IMR-90 (cell line): Measurements from ENCODE around the gene SLAMF6. TPM values are rescaled to one million over a fixed set of nuclear protein-coding genes. Genes with fewer than 3 reads are reported as not detected.

ENCODE experiments used
- ATAC-seq: fragments of 200-7000 bp; cut with Tn5 transposase; 2 replicates; pipeline ENCODE4 v1.9.1; 2020; ENCODE audit warnings: low read depth, mild to moderate bottlenecking, moderate library complexity
- BruUV-seq: library from RNA; stranded (reverse); fragments of 400-500 nt; replicated peaks from 2 replicates; lab custom pipeline; 2021; lab: Mats Ljungman, UMichigan
- CTCF ChIA-PET: fragments of 300-600 bp; formaldehyde crosslinking; extraction: SDS; loops from one replicate; lab custom pipeline; 2021; ENCODE audit warnings: antibody characterized with exemption; lab: Yijun Ruan, JAX
- POLR2A ChIA-PET: fragments of 300-600 bp; sonication (Branson Sonifier 250); formaldehyde crosslinking; loops from one replicate; lab custom pipeline; 2022; ENCODE audit warnings: antibody characterized with exemption; ENCODE audit not compliant: unreplicated experiment; lab: Charles Lee
- DNase-seq: peaks from one replicate; pipeline ENCODE4 v3.0.0; 2013
- H2AFZ ChIP-seq: replicated peaks from 2 replicates; pipeline ENCODE3; 2013; ENCODE audit warnings: low read length, mild to moderate bottlenecking; ENCODE audit not compliant: poor library complexity
- H2AK5ac ChIP-seq: 2 replicates; pipeline ENCODE4 v1.6.1; 2013; ENCODE audit warnings: low read depth, low read length, inconsistent platforms
- H2AK9ac ChIP-seq: replicated peaks from 2 replicates; pipeline ENCODE3; 2013; ENCODE audit warnings: mild to moderate bottlenecking, low read depth, low read length, moderate library complexity; ENCODE audit not compliant: poor library complexity
- H2BK120ac ChIP-seq: 2 replicates; pipeline ENCODE4 v1.6.1; 2013; ENCODE audit warnings: low read depth, low read length, inconsistent platforms
- H2BK15ac ChIP-seq: 3 replicates; pipeline ENCODE4 v1.6.1; 2013; ENCODE audit warnings: low read depth, low read length, inconsistent platforms
- H2BK20ac ChIP-seq: 2 replicates; pipeline ENCODE4 v1.6.1; 2013; ENCODE audit warnings: low read depth, mild to moderate bottlenecking, inconsistent platforms, low read length, moderate library complexity
- H2BK5ac ChIP-seq: 2 replicates; pipeline ENCODE4 v1.6.1; 2013; ENCODE audit warnings: mild to moderate bottlenecking, low read depth, low read length, inconsistent platforms; ENCODE audit not compliant: poor library complexity, severe bottlenecking
- H3K14ac ChIP-seq: replicated peaks from 2 replicates; pipeline ENCODE4 v1.6.1; 2013; ENCODE audit warnings: low read depth, low read length, inconsistent platforms
- H3K18ac ChIP-seq: 2 replicates; pipeline ENCODE4 v1.6.1; 2013; ENCODE audit warnings: low read depth, low read length, control low read depth
- H3K23ac ChIP-seq: 2 replicates; pipeline ENCODE4 v1.6.1; 2013; ENCODE audit warnings: low read depth, low read length, inconsistent platforms
- H3K27ac ChIP-seq: 2 replicates; pipeline ENCODE4 v1.5.1; 2013; ENCODE audit warnings: mild to moderate bottlenecking, control low read depth, low read length; ENCODE audit not compliant: insufficient read depth
- H3K27me3 ChIP-seq: 2 replicates; pipeline ENCODE4 v1.6.1; 2013; ENCODE audit warnings: low read length; ENCODE audit not compliant: control insufficient read depth, insufficient read depth
- H3K36me3 ChIP-seq: 2 replicates; pipeline ENCODE4 v1.6.1; 2013; ENCODE audit warnings: low read length, mixed read lengths; ENCODE audit not compliant: control insufficient read depth, insufficient read depth
- H3K4ac ChIP-seq: 2 replicates; pipeline ENCODE4 v1.6.1; 2013; ENCODE audit warnings: low read depth, low read length, inconsistent platforms
- H3K4me1 ChIP-seq: 2 replicates; pipeline ENCODE4 v1.6.1; 2013; ENCODE audit warnings: low read length, mixed read lengths; ENCODE audit not compliant: control insufficient read depth, insufficient read depth
- H3K4me2 ChIP-seq: 2 replicates; pipeline ENCODE4 v1.6.1; 2013; ENCODE audit warnings: low read depth, mild to moderate bottlenecking, control low read depth, low read length, moderate library complexity
- H3K4me3 ChIP-seq: 2 replicates; pipeline ENCODE4 v1.5.1; 2013; ENCODE audit warnings: low read depth, mild to moderate bottlenecking, control low read depth, low read length, moderate library complexity; ENCODE audit not compliant: insufficient read depth
- H3K56ac ChIP-seq: 2 replicates; pipeline ENCODE4 v1.6.1; 2013; ENCODE audit warnings: low read length, inconsistent platforms; ENCODE audit not compliant: insufficient read depth; ENCODE audit errors: extremely low read depth
- H3K79me1 ChIP-seq, 2 experiments: 2 replicates each; pipeline ENCODE4 v1.6.1; 2013; ENCODE audit warnings: low read length in 2 of 2, inconsistent platforms in 1 of 2, low read depth in 1 of 2
- H3K9ac ChIP-seq: 2 replicates; pipeline ENCODE4 v1.6.1; 2013; ENCODE audit warnings: low read depth, low read length, control low read depth
- H3K9me1 ChIP-seq: 2 replicates; pipeline ENCODE4 v1.6.1; 2013; ENCODE audit warnings: low read length, inconsistent platforms; ENCODE audit not compliant: insufficient read depth
- H3K9me3 ChIP-seq: 2 replicates; pipeline ENCODE4 v1.6.1; 2013; ENCODE audit warnings: low read length; ENCODE audit not compliant: control insufficient read depth, insufficient read depth
- H4K20me1 ChIP-seq: 2 replicates; pipeline ENCODE4 v1.6.1; 2013; ENCODE audit warnings: low read length, inconsistent platforms; ENCODE audit not compliant: insufficient read depth
- H4K5ac ChIP-seq: 2 replicates; pipeline ENCODE4 v1.6.1; 2013; ENCODE audit warnings: mild to moderate bottlenecking, low read depth, low read length, control low read depth
- H4K8ac ChIP-seq, 2 experiments: 2 replicates each; pipeline ENCODE4 v1.6.1; 2013; ENCODE audit warnings: low read depth in 2 of 2, low read length in 2 of 2, control low read depth in 1 of 2, inconsistent platforms in 1 of 2
- H4K91ac ChIP-seq: 2 replicates; pipeline ENCODE4 v1.6.1; 2013; ENCODE audit warnings: low read depth, low read length, inconsistent platforms; ENCODE audit not compliant: insufficient read depth
- BHLHE40 ChIP-seq: fragments of 150-350 bp; IDR thresholded peaks from 2 replicates; pipeline ENCODE4 v1.6.1; 2016; ENCODE audit warnings: mild to moderate bottlenecking, low read depth, low read length
- CEBPB ChIP-seq: IDR thresholded peaks from 2 replicates; pipeline ENCODE4 v1.6.1; 2012; ENCODE audit warnings: low read depth, low read length, improper control_type of control experiment
- CHD1 ChIP-seq: IDR thresholded peaks from 2 replicates; pipeline ENCODE4 v1.6.1; 2012; ENCODE audit warnings: low read depth, low read length, improper control_type of control experiment
- CTCF ChIP-seq: conservative IDR thresholded peaks from 2 replicates; pipeline ENCODE4 v1.5.1; 2012; ENCODE audit warnings: mild to moderate bottlenecking, low read depth, low read length, improper control_type of control experiment
- ELK1 ChIP-seq: fragments of 150-350 bp; IDR thresholded peaks from 2 replicates; pipeline ENCODE4 v1.6.1; 2016; ENCODE audit warnings: low read depth, mild to moderate bottlenecking, low read length, moderate library complexity, borderline replicate concordance
- FOS ChIP-seq: fragments of 150-350 bp; IDR thresholded peaks from 2 replicates; pipeline ENCODE4 v1.6.1; 2016; ENCODE audit warnings: low read depth, low read length
- MAFK ChIP-seq: IDR thresholded peaks from 2 replicates; pipeline ENCODE4 v1.6.1; 2012; ENCODE audit warnings: low read depth, low read length, improper control_type of control experiment
- MAZ ChIP-seq: IDR thresholded peaks from 2 replicates; pipeline ENCODE4 v1.6.1; 2012; ENCODE audit warnings: low read depth, mild to moderate bottlenecking, low read length, improper control_type of control experiment, moderate library complexity, borderline replicate concordance
- MXI1 ChIP-seq: IDR thresholded peaks from 2 replicates; pipeline ENCODE4 v1.6.1; 2012; ENCODE audit warnings: low read depth, mild to moderate bottlenecking, low read length, moderate library complexity, borderline replicate concordance
- NFE2L2 ChIP-seq: fragments of 150-350 bp; IDR thresholded peaks from 2 replicates; pipeline ENCODE4 v1.6.1; 2016; ENCODE audit warnings: low read depth, mild to moderate bottlenecking, low read length
- POLR2A ChIP-seq: IDR thresholded peaks from 2 replicates; pipeline ENCODE4 v1.6.1; 2012; ENCODE audit warnings: mild to moderate bottlenecking, low read depth, low read length
- RAD21 ChIP-seq: IDR thresholded peaks from 2 replicates; pipeline ENCODE4 v1.6.1; 2012; ENCODE audit warnings: low read length, improper control_type of control experiment
- RCOR1 ChIP-seq: IDR thresholded peaks from 2 replicates; pipeline ENCODE4 v1.6.1; 2012; ENCODE audit warnings: mild to moderate bottlenecking, low read length, improper control_type of control experiment; ENCODE audit not compliant: insufficient replicate concordance
- RFX5 ChIP-seq: IDR thresholded peaks from 2 replicates; pipeline ENCODE4 v1.8.0; 2012; ENCODE audit warnings: low read depth, mild to moderate bottlenecking, low read length, moderate library complexity
- WGBS, 2 experiments: methylation state at CpG; one replicate each; pipeline versions ENCODE4 v1.1.5 to v1.1.7; 2013; ENCODE audit warnings: missing lambda C conversion rate in 2 of 2; ENCODE audit not compliant: insufficient read length in 1 of 2; ENCODE audit errors: extremely low coverage in 2 of 2; 5-methylcytosine and 5-hydroxymethylcytosine counted together
- dilution Hi-C: fragments of 300-500 bp; cut with HindIII; formaldehyde crosslinking; loops from one replicate; pipeline ENCODE4 v1.14.3; 2018; ENCODE audit warnings: low sequenced_read_pairs; ENCODE audit not compliant: unreplicated experiment
- in situ Hi-C: fragments of 300-500 bp; cut with MboI; formaldehyde crosslinking; loops from 3 replicates; pipeline ENCODE4 v1.14.3; 2019; ENCODE audit warnings: low sequenced_read_pairs, inconsistent platforms, mixed read lengths
- intact Hi-C: fragments of 100-400 bp; cut with micrococcal nuclease; formaldehyde crosslinking; loops from 2 replicates; pipeline ENCODE4 v1.10.0; 2022
- polyA plus RNA-seq, 3 experiments: library from polyadenylated mRNA; depleted of rRNA; stranded (reverse); fragments of >200 nt; gene quantifications; 2 replicates each; pipeline ENCODE4 v1.2.3, GENCODE V29; 2012; ENCODE audit warnings: low replicate concordance in 1 of 3
- total RNA-seq: library from RNA; depleted of rRNA; stranded (reverse); fragments of >200 nt; gene quantifications from 2 replicates; pipeline ENCODE4 v1.2.3, GENCODE V29; 2012
- TF ChIP-seq, protein P1 (sequence below): fragments of 150-350 bp; IDR thresholded peaks from 2 replicates; pipeline ENCODE4 v1.6.1; 2017; ENCODE audit warnings: mild to moderate bottlenecking, antibody characterized with exemption, low read length, low read depth

SLAMF6 gene
- total and polyA plus RNA-seq, 2 of the 4 experiments (the other 2 are of a cell fraction): not detected

DNA sequence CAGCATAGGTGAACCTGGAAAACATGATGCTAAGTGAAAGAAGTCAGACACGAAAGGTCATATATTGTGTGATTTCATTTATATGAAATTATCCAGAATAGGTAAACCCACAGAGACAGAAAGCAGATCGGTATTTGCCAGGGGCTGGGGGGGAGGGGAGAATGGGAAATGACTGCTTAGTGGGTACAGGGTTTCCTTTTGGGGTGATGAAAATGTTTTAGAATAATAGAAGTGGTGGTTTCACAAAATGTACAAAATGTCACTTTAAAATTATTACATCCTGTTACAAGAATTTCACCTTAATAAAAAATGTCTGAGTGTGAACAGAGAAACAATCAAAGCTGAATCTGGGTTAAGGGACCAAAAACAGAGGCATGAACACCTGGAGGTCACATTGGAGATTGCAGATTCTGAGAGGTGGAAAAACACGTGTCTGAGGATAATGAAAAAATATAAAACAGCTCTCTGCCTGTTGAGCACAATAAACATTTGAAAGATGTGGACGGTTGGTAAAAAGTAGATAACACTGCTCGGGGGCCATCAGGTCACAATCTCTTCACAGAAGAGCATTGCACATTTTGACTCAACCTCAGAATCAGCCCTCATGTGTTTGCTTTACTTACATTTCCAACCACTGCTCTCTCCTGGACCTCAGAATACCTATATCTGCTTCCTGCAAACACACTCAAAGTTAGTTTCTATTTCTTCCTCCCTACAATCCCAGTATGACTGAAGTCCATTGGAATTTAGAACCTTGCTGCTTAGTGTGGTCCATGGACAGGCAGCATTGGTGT lies 3.2 kb downstream of the SLAMF6 start:
- H2AFZ ChIP-seq: no peak overlapping the region
- no peak overlapping the region for H2AK5ac ChIP-seq
- ChIA-PET POLR2A (no interaction called here), CTCF (no interaction called here)
- no peak overlapping the region for H4K91ac ChIP-seq
- intact Hi-C loops (no loop called here), dilution Hi-C loops (no loop called here), in situ Hi-C loops (no loop called here)
- H4K20me1 ChIP-seq: no peaks in the 10 kb centered on the region
- no peak overlapping the region for H4K8ac ChIP-seq
- H3K4me3 ChIP-seq: no peak overlapping the region
- no peak for ATAC-seq
- no peaks in the 10 kb centered on the region for H3K9me3 ChIP-seq
- no peak overlapping the region for H3K9ac ChIP-seq
- H2BK15ac ChIP-seq: no peak overlapping the region
- no peaks in the 10 kb centered on the region for H3K36me3 ChIP-seq
- no peak for DNase-seq
- H2BK5ac ChIP-seq: no peak overlapping the region
- H3K14ac ChIP-seq: no peak overlapping the region
- no peak overlapping the region for H3K18ac ChIP-seq
- H3K27ac ChIP-seq: no peak overlapping the region
- H3K23ac ChIP-seq: no peak overlapping the region
- no peaks in the 10 kb centered on the region for H3K27me3 ChIP-seq
- BruUV-seq: no TSS peak
- H3K56ac ChIP-seq: no peak overlapping the region
- H3K9me1 ChIP-seq: no peaks in the 10 kb centered on the region
- no peak overlapping the region for H2AK9ac ChIP-seq
- H3K79me1 ChIP-seq: no peaks in the 10 kb centered on the region
- no peak overlapping the region for H2BK20ac ChIP-seq
- H4K5ac ChIP-seq: no peak overlapping the region
- no peak overlapping the region for H3K4ac ChIP-seq
- H3K4me2 ChIP-seq: no peak overlapping the region
- WGBS, 2 experiments: 13% methylated on average over 1 of the region's 5 CpGs; no CpG with 5 or more reads in 1 of the 2 experiments
- TF ChIP-seq POLR2A: no peak
- no peak for TF ChIP-seq FOS
- no peak for TF ChIP-seq CTCF
- TF ChIP-seq NFE2L2: no peak
- no peak for TF ChIP-seq MAZ
- no peak for TF ChIP-seq RAD21
- TF ChIP-seq RCOR1: no peak
- TF ChIP-seq BHLHE40: no peak
- no peak for TF ChIP-seq RFX5
- TF ChIP-seq CEBPB: no peak
- TF ChIP-seq, protein P1, sequence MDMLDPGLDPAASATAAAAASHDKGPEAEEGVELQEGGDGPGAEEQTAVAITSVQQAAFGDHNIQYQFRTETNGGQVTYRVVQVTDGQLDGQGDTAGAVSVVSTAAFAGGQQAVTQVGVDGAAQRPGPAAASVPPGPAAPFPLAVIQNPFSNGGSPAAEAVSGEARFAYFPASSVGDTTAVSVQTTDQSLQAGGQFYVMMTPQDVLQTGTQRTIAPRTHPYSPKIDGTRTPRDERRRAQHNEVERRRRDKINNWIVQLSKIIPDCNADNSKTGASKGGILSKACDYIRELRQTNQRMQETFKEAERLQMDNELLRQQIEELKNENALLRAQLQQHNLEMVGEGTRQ: no peak
- no peak for TF ChIP-seq MXI1
- no peak for TF ChIP-seq MAFK
- no peak for TF ChIP-seq ELK1
- TF ChIP-seq CHD1: no peak
- no peaks in the 10 kb centered on the region for H3K4me1 ChIP-seq
- no peak overlapping the region for H2BK120ac ChIP-seq
